GM12891 (cell line): Measurements from ENCODE around the gene SPIN3.

Source experiments
- PAX5 ChIP-seq: IDR thresholded peaks from 2 replicates; pipeline ENCODE4 v1.6.1; 2011; ENCODE audit warnings: low read length, moderate library complexity, mild to moderate bottlenecking; ENCODE audit not compliant: insufficient read depth, severe bottlenecking
- POLR2A ChIP-seq: IDR thresholded peaks from 2 replicates; pipeline ENCODE4 v1.6.1; 2011; ENCODE audit warnings: low read depth, low read length, control low read depth
- POLR2AphosphoS5 ChIP-seq: IDR thresholded peaks from 2 replicates; pipeline ENCODE4 v1.6.1; 2011; ENCODE audit warnings: low read depth, low read length, control low read depth
- POU2F2 ChIP-seq: IDR thresholded peaks from 2 replicates; pipeline ENCODE4 v1.6.1; 2011; ENCODE audit warnings: low read depth, mild to moderate bottlenecking, control low read depth, low read length, moderate library complexity
- SPI1 ChIP-seq: IDR thresholded peaks from 2 replicates; pipeline ENCODE4 v1.6.1; 2011; ENCODE audit warnings: low read depth, low read length, control low read depth
- TAF1 ChIP-seq: IDR thresholded peaks from 2 replicates; pipeline ENCODE4 v1.6.1; 2011; ENCODE audit warnings: low read depth, low read length, control low read depth

GRCh38 chrX:56963377-56963776 is 32.0 kb downstream of the SPIN3 start:
- no peak for TF ChIP-seq POLR2AphosphoS5
- no peak for TF ChIP-seq POLR2A
- no peak for TF ChIP-seq TAF1
- no peak for TF ChIP-seq PAX5
- no peak for TF ChIP-seq SPI1
- TF ChIP-seq POU2F2: no peak
